ENCODE measurements around the gene ADAM10.

GRCh38 chr15:58594898-58595297 lies 154.6 kb downstream of the ADAM10 start:
- TF ChIP-seq POLR2A (IDR thresholded peaks at IDR 0.05) (no peak), EP300 (IDR thresholded peaks at IDR 0.05) (no peak), CTCF (IDR thresholded peaks at IDR 0.05) (no peak), POLR2AphosphoS5 (IDR thresholded peaks at IDR 0.05) (no peak)
